ENCODE measurements around the gene GSE1.

DNA sequence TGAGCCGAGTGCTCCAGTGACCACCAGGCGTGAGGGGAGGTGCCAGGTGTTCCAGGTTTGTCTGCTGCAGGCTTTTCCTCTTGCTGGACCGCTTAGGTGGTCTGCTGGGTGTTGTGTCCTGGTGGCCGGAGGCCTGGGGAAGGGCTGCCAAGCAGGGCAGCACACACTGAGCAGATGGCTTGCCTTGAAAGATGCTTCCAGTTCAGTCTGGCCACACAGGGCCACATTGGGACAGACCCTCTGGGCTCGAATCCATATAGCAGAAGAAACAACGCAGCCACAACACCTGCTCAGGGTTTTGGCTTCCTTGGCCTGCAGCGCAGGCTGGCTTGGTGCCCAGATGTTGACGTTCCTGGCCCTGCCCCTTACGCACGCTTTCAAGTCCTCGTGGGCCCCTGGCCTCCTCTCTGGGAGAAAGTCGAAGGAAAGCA is 50.8 kb downstream of the GSE1 start:
- TF ChIP-seq POLR2A (IDR thresholded peaks at IDR 0.05; ENCODE audit: low read length) (no peak), GATA1 (IDR thresholded peaks at IDR 0.05; ENCODE audit: low read depth, low read length) (no peak)
